AG09309 (cell line): ENCODE results near the gene FAM76B.

Source experiments
- DNase-seq: peaks from one replicate; pipeline ENCODE4 v3.0.0-alpha.2; 2010; ENCODE audit warnings: low read depth
- H3K4me3 ChIP-seq: 2 replicates; pipeline ENCODE4 v1.5.1; 2011; ENCODE audit warnings: mild to moderate bottlenecking, low read depth, low read length, moderate library complexity; ENCODE audit not compliant: control insufficient read depth
- TF ChIP-seq, protein P1 (sequence below): IDR thresholded peaks from 2 replicates; pipeline ENCODE4 v1.5.1; 2011; ENCODE audit warnings: mild to moderate bottlenecking, low read depth, low read length, inconsistent platforms; ENCODE audit not compliant: insufficient read depth, control insufficient read depth; ENCODE audit errors: missing control alignments

FAM76B gene

GRCh38 chr11:95788921-95789505, 569 bp downstream of the FAM76B start:
- H3K4me3 ChIP-seq: peak overlapping the region; percentile 86
- TF ChIP-seq, protein P1, sequence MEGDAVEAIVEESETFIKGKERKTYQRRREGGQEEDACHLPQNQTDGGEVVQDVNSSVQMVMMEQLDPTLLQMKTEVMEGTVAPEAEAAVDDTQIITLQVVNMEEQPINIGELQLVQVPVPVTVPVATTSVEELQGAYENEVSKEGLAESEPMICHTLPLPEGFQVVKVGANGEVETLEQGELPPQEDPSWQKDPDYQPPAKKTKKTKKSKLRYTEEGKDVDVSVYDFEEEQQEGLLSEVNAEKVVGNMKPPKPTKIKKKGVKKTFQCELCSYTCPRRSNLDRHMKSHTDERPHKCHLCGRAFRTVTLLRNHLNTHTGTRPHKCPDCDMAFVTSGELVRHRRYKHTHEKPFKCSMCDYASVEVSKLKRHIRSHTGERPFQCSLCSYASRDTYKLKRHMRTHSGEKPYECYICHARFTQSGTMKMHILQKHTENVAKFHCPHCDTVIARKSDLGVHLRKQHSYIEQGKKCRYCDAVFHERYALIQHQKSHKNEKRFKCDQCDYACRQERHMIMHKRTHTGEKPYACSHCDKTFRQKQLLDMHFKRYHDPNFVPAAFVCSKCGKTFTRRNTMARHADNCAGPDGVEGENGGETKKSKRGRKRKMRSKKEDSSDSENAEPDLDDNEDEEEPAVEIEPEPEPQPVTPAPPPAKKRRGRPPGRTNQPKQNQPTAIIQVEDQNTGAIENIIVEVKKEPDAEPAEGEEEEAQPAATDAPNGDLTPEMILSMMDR: peak; percentile 39
- no peak for DNase-seq

DNA sequence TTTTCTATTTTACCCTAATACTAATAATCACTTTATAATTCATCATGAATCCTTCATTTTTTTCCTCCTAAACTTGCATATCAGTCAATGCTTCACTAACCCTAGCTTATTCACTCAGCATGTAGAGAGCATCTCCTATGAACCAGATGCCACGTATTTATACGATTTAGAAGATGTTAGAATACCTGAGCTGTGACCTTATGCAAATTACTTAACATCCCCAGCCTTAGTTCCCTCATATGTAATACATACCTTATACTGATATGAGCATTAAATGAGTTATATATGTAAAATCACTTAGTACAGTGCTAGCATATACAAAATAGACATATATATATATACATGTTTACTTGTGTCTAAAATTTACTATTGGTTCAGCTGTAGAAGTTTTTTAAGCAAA, 9.0 kb downstream of the FAM76B start:
- no peak overlapping the region for H3K4me3 ChIP-seq
- TF ChIP-seq, protein P1: no peak
- no peak for DNase-seq

DNA sequence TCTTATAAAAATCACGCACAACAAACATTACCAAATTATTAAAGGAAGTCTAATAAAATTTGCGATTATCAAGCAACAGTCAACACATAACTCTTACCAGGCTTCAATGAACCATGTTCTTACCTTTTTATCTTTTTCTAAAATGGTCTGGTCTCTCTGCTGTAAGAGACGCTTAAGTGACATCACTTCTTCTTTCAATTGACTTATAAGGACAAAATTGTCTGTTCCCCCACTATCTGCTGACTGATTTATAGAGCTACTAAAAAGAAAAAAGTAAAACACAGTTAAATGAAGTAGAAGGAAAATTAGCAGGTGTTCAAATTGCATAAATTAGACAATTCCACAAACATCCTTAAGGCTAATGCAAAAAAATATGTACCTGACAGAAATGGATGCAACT, 10.9 kb downstream of the FAM76B start:
- no peak overlapping the region for H3K4me3 ChIP-seq

DNA sequence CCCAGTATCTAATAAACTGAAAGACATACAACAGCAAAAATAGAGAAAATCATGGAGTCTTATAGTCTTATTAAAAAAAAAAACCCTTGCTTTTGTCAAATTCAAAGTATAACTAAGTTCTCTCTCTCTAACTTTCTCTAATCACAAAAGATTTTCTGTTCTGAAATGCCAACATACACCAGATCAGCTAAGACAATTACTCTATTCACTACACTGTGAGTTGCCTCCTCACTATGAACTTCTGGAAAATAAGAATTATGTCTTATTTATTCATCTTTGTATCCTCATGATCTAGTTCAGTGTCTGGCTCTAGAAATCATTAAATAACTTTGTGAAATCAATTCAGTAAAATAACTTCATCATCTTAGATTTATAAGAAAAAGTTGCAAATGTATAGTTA, 12.7 kb downstream of the FAM76B start:
- H3K4me3 ChIP-seq: no peak overlapping the region
- TF ChIP-seq, protein P1: no peak
- no peak for DNase-seq

More for the DNA sequence above, 10.9 kb downstream of the FAM76B start:
- no peak for DNase-seq
- TF ChIP-seq, protein P1: no peak

DNA sequence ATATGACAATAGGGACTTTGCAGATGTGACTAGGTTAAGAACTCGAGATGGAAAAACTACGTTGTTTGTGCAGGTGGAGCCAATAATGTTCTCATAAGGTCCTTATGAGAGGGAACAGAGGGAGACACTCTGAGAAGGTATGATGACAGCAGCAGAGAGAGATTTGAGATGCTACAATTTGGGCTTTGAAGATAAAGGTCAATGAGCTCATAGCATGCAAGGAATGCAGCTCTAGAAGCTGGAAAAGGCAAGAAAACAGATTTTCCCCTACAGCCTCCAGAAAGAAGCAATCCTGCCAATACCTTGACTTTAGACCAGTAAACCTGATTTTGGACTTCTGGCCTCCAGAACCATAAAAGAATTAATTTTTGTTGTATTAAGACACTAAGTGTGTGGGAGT, 21.1 kb downstream of the FAM76B start:
- H3K4me3 ChIP-seq: no peak overlapping the region
- DNase-seq: no peak
- TF ChIP-seq, protein P1: no peak

DNA sequence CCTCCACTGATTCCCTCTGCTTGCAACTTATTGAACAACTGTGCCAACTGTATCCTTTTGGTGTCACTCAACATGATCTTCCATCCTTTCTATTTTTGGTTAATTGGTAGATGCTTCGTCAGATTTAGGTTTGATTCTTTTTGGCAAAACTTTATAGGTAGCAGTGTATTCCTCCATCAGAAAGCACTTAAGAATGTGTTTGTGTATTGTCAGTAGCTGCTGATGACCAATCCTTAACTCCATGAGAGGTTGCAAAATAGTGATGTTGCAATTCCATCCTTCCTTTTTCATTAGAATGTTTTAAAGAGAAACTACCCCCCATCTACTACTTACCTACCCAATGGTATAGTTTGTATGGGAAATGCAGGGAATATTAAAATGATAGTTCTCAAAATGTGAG, 22.1 kb downstream of the FAM76B start:
- peak; percentile 50 for DNase-seq
- no peak overlapping the region for H3K4me3 ChIP-seq
- TF ChIP-seq, protein P1: no peak
